ENCODE measurements around the gene ODF2.

GRCh38 chr9:128512820-128513219 is 57.0 kb downstream of the ODF2 start:
- no peak for TF ChIP-seq CTCF (IDR thresholded peaks at IDR 0.05)
- TF ChIP-seq POLR2A (IDR thresholded peaks at IDR 0.05) = no peak

Data from heart left ventricle (tissue), 13 donors.